SK-N-SH treated with all-trans-retinoic acid at 6 μM for 48 hours (cell line): Measurements from ENCODE around the gene TSSC4.

Source experiments
- CSRNP3 ChIP-seq: fragments of 250-450 bp; sonication (Bioruptor Pico); IDR thresholded peaks from 2 replicates; pipeline ENCODE4 v1.5.1; 2021; ENCODE audit warnings: mild to moderate bottlenecking, moderate library complexity
- OSR1 ChIP-seq: fragments of 250-450 bp; sonication (Bioruptor Pico); IDR thresholded peaks from 2 replicates; pipeline ENCODE4 v1.8.0; 2022; ENCODE audit warnings: moderate library complexity, mild to moderate bottlenecking, inconsistent platforms
- RARB ChIP-seq: fragments of 250-450 bp; sonication (Bioruptor Pico); IDR thresholded peaks from 2 replicates; pipeline ENCODE4 v1.8.0; 2021; ENCODE audit warnings: mild to moderate bottlenecking, moderate library complexity
- ZNF565 ChIP-seq: fragments of 450-650 bp; formaldehyde crosslinking; conservative IDR thresholded peaks from 2 replicates; pipeline ENCODE4 v1.5.0; 2020; ENCODE audit warnings: low read depth, mild to moderate bottlenecking, moderate library complexity

- TF ChIP-seq OSR1 (no peak), ZNF565 (CRISPR knock-in tag) (no peak), RARB (CRISPR knock-in tag) (no peak), CSRNP3 (CRISPR knock-in tag) (no peak)
These were observed 36.8 kb upstream of the TSSC4 start for GRCh38 chr11:2363577-2364370.
